NB4 (cell line): ENCODE data around the gene RASGEF1B.

Experiments
- DNase-seq: peaks from one replicate; pipeline ENCODE4 v3.0.0; 2010; ENCODE audit warnings: low read depth
- H3K4me3 ChIP-seq: one replicate; pipeline ENCODE4 v1.5.1; 2011; ENCODE audit warnings: mild to moderate bottlenecking, low read depth, low read length, moderate library complexity
- CTCF ChIP-seq: IDR thresholded peaks from one replicate; pipeline ENCODE4 v1.5.1; 2012; ENCODE audit warnings: low read depth, low read length
- MAX ChIP-seq: IDR thresholded peaks from 2 replicates; pipeline ENCODE4 v1.6.1; 2011; ENCODE audit warnings: low read depth, low read length
- MYC ChIP-seq: IDR thresholded peaks from 2 replicates; pipeline ENCODE4 v1.6.1; 2011; ENCODE audit warnings: low read depth, low read length
- POLR2A ChIP-seq: IDR thresholded peaks from 2 replicates; pipeline ENCODE4 v1.6.1; 2011; ENCODE audit warnings: mild to moderate bottlenecking; ENCODE audit not compliant: insufficient read length; ENCODE audit errors: extremely low read depth

Gene RASGEF1B

GRCh38 chr4:81404294-81404693, 67.4 kb downstream of the RASGEF1B start:
- DNase-seq = no peak
- TF ChIP-seq POLR2A (no peak), MAX (no peak), MYC (no peak), CTCF (no peak)
- H3K4me3 ChIP-seq = no peak overlapping the region

DNA sequence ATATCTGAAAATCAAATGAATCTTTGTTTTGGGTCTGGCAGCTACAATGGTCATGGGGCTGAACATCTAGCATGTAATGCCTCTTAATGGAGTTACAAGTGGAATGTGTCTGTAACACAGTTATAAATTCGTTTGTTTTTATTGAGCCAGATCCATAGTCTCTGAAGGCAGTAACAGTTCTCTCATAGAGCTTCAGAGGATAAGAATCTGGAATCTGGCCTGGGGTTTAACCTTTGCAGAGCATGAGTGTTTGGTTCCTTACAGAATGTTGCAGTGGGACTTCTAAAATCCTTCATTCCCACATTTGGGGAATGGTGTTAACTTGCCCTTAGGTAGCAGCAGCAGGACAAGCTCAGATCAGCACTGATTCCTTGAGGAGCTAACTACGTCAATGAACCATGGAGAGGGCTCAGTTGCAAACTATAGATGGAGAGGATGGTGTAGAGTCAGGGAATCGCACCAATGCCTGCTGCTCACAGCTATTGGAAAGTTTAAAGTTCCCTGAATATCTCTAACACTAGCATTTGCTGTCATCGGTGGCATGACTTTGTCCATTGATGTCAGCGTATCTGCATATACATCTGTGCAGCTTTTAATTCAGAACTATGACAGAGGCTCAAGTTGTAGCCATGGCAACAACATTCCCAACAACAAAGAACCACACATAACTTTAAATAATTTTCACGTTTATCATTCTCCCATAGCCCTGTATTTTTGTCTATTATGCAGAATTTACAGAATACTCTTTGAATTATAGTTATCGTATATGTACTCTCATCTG, 72.2 kb downstream of the RASGEF1B start:
- TF ChIP-seq MAX (no peak), POLR2A (no peak), CTCF (no peak), MYC (no peak)
- H3K4me3 ChIP-seq = no peak overlapping the region
- DNase-seq = no peak

- TF ChIP-seq CTCF = no peak
- no peak for TF ChIP-seq MYC
- TF ChIP-seq MAX = no peak
- no peak for TF ChIP-seq POLR2A
- no peak for DNase-seq
- no peak overlapping the region for H3K4me3 ChIP-seq
Observed at GRCh38 chr4:81398379-81398778, 73.3 kb downstream of the RASGEF1B start.

DNA sequence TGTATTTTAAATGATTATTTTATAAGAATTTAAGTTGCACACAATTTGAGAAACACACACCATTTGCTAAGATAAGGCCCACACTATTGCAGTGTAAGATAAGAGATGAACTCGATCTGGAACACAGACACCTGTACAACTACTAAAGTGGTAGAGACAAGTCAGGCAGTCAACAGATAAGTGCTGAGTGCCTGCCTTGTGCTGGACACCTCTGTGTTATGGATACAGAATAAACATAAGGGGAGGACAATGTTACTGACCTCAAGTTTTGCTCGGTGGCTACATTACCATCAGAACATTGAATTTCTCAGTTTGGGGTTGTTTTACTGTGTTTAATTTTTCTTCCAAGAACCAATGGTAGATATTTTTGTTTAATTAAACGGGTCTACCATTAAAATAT, 74.1 kb downstream of the RASGEF1B start:
- DNase-seq = no peak

GRCh38 chr4:81395239-81395638, 76.5 kb downstream of the RASGEF1B start:
- H3K4me3 ChIP-seq = no peak overlapping the region
- no peak for DNase-seq

More for the DNA sequence above, 74.1 kb downstream of the RASGEF1B start:
- TF ChIP-seq MYC (no peak), POLR2A (no peak), MAX (no peak), CTCF (no peak)
- no peak overlapping the region for H3K4me3 ChIP-seq

More at GRCh38 chr4:81395239-81395638, 76.5 kb downstream of the RASGEF1B start:
- TF ChIP-seq CTCF (no peak), POLR2A (no peak), MYC (no peak), MAX (no peak)
